Testis (tissue), 2 donors: Measurements from ENCODE around the gene NCOA6.
"Not testable (repeated sequence)": the region's sequence is repeated elsewhere in the genome, so short reads cannot be mapped to it uniquely, and the experiment has no call there.

ENCODE experiments used
- POLR2A ChIP-seq: fragments of 450-650 bp; IDR thresholded peaks from one replicate; pipeline ENCODE4 v1.6.1; 2017; ENCODE audit warnings: antibody characterized with exemption, mild to moderate bottlenecking, moderate library complexity
- TF ChIP-seq, protein P1 (sequence below), 3 experiments: fragments of 450-650 bp in 2 of 3; fragments of 200-600 bp in 1 of 3; sonication (generic) in 1 of 3; IDR thresholded peaks; one replicate each; pipeline ENCODE4 v1.5.1; 2016 to 2019; ENCODE audit warnings: antibody characterized with exemption in 3 of 3, mild to moderate bottlenecking in 2 of 3, moderate library complexity in 1 of 3

DNA sequence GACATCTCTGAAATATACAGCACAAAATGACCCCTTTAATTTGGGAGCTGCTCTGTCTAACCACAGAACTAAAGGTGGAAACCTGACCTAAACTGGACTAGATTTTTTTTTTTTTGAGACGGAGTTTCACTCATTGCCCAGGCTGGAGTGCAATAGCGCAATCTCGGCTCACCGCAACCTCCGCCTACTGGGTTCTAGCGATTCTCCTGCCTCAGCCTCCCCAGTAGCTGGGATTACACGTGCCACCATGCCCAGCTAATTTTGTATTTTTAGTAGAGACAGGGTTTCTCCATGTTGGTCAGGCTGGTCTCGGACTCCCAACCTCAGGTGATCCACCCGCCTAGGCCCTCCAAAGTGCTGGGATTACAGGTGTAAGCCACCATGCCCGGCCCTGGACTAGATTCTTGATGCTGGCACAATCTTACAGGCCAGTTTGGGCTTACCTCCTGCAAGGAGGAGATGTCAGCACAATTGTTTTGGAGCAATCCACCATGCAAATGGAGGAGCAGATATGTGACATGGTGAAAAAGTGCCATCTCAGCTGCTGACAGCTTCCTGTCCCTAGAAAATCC is 111.4 kb downstream of the NCOA6 start:
- TF ChIP-seq POLR2A, result not testable (repeated sequence)
- TF ChIP-seq, protein P1, sequence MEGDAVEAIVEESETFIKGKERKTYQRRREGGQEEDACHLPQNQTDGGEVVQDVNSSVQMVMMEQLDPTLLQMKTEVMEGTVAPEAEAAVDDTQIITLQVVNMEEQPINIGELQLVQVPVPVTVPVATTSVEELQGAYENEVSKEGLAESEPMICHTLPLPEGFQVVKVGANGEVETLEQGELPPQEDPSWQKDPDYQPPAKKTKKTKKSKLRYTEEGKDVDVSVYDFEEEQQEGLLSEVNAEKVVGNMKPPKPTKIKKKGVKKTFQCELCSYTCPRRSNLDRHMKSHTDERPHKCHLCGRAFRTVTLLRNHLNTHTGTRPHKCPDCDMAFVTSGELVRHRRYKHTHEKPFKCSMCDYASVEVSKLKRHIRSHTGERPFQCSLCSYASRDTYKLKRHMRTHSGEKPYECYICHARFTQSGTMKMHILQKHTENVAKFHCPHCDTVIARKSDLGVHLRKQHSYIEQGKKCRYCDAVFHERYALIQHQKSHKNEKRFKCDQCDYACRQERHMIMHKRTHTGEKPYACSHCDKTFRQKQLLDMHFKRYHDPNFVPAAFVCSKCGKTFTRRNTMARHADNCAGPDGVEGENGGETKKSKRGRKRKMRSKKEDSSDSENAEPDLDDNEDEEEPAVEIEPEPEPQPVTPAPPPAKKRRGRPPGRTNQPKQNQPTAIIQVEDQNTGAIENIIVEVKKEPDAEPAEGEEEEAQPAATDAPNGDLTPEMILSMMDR (IDR thresholded peaks at IDR 0.05), result not testable (repeated sequence)
